Stomach (tissue), 4 donors: Measurements from ENCODE around the gene EFCAB12.
"Not testable (repeated sequence)": the region's sequence is repeated elsewhere in the genome, so short reads cannot be mapped to it uniquely, and the experiment has no call there.

Experiments used
- EP300 ChIP-seq: sonication (generic); formaldehyde crosslinking; IDR thresholded peaks from one replicate; pipeline ENCODE4 v1.6.1; 2017; ENCODE audit warnings: antibody characterized with exemption
- POLR2A ChIP-seq, 4 donors: fragments of 450-650 bp; IDR thresholded peaks; one replicate each; pipeline ENCODE4 v1.6.1; 2016; ENCODE audit warnings: antibody characterized with exemption in 4 of 4, control low read depth in 2 of 4, mild to moderate bottlenecking in 1 of 4, moderate library complexity in 1 of 4
- POLR2AphosphoS5 ChIP-seq, 3 donors: sonication (generic); formaldehyde crosslinking; IDR thresholded peaks; one replicate each; pipeline ENCODE4 v1.6.1; 2016; ENCODE audit warnings: antibody characterized with exemption in 3 of 3
- TF ChIP-seq, protein P1 (sequence below), 7 experiments: fragments of 450-650 bp in 4 of 7; fragments of 200-600 bp in 3 of 7; sonication (generic) in 3 of 7; IDR thresholded peaks; one replicate each; pipeline ENCODE4 v1.5.1; 2016 to 2019; ENCODE audit warnings: antibody characterized with exemption in 7 of 7, control low read depth in 2 of 7, mild to moderate bottlenecking in 1 of 7

GRCh38 chr3:129385507-129385906 is 42.9 kb downstream of the EFCAB12 start:
- TF ChIP-seq POLR2A (IDR thresholded peaks at IDR 0.05); EP300; POLR2AphosphoS5 (IDR thresholded peaks at IDR 0.05): not testable (repeated sequence)
- TF ChIP-seq, protein P1, sequence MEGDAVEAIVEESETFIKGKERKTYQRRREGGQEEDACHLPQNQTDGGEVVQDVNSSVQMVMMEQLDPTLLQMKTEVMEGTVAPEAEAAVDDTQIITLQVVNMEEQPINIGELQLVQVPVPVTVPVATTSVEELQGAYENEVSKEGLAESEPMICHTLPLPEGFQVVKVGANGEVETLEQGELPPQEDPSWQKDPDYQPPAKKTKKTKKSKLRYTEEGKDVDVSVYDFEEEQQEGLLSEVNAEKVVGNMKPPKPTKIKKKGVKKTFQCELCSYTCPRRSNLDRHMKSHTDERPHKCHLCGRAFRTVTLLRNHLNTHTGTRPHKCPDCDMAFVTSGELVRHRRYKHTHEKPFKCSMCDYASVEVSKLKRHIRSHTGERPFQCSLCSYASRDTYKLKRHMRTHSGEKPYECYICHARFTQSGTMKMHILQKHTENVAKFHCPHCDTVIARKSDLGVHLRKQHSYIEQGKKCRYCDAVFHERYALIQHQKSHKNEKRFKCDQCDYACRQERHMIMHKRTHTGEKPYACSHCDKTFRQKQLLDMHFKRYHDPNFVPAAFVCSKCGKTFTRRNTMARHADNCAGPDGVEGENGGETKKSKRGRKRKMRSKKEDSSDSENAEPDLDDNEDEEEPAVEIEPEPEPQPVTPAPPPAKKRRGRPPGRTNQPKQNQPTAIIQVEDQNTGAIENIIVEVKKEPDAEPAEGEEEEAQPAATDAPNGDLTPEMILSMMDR (IDR thresholded peaks at IDR 0.05), result not testable (repeated sequence)
